DMS114 treated with DMSO at 0.1 percent for 48 hours (cell line): ENCODE data around the gene PARP2.
A peak's percentile ranks its signal among the peaks of the same experiment; 100 is the strongest.
"Not testable (repeated sequence)": the region's sequence is repeated elsewhere in the genome, so short reads cannot be mapped to it uniquely, and the experiment has no call there.

Experiments
- DNase-seq: peaks from one replicate; lab custom pipeline; 2025; ENCODE audit not compliant: unreplicated experiment; lab: John Stamatoyannopoulos, UW

Gene PARP2

DNA sequence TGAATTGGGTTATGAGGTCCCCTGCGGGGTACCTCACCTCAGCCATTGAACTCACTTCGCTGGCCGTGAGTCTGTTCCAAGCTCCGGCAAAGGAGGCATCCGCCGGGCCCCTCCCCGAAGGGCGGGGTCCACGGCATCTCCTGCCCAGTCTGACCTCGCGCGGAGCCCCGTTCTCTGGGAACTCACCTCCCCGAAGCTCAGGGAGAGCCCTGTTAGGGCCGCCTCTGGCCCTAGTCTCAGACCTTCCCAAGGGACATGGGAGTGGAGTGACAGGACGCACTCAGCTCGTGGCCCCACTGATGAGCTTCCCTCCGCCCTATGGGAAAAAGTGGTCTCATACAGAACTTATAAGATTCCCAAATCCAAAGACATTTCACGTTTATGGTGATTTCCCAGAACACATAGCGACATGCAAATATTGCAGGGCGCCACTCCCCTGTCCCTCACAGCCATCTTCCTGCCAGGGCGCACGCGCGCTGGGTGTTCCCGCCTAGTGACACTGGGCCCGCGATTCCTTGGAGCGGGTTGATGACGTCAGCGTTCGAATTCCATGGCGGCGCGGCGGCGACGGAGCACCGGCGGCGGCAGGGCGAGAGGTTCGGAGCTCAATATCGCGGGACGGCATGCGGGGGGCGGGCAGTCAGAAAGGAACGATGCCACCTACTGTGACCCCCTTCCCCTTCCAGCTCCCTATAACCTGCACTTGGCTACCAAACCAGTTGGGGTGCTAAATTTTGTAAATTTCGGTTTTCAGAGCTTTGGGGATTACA lies at the start of gene PARP2:
Gene PARP2 (plus strand): TSS at position 544 of the 770 bp plus-strand sequence. CDS start 7 bp downstream, at position 551.
- DNase-seq = peak; percentile 99

DNA sequence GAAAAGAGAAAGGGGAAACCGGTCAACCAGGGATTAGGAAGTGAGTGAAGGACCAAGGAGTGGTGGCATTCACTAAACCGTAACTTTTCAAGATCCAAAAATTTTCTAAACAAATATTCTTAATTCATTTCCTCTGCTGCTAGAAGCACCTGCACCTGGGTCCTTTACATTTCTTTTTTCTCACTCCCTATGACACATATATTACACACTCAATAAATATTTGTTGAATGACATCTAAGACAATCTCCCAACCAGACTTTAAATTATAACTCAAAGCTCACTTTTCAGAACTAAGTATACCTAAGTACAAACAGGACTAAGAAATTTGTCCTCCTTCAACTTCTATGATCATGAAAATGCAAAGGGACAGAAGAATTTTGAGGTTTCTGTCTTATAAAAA lies 48.8 kb upstream of the PARP2 start:
- no peak for DNase-seq

DNA sequence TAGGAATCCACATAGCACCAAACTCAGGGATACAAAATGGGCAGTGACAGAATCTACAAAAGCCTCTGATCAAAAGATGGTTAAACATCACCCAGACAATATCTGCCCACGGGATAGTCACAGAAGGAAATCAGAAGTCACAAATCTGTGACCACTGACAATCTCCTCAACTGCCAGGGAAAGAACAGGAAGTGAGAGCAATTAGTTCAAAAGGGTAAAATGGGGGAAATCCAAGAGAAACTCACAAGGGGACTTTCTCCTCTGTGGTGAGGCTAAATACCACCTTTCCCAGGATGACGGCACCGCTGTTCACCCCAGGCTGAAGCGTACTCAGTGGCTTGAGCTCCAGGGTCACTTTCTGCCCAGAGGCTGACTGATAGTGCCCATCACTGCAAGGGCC lies 48.4 kb upstream of the PARP2 start:
- DNase-seq = no peak

DNA sequence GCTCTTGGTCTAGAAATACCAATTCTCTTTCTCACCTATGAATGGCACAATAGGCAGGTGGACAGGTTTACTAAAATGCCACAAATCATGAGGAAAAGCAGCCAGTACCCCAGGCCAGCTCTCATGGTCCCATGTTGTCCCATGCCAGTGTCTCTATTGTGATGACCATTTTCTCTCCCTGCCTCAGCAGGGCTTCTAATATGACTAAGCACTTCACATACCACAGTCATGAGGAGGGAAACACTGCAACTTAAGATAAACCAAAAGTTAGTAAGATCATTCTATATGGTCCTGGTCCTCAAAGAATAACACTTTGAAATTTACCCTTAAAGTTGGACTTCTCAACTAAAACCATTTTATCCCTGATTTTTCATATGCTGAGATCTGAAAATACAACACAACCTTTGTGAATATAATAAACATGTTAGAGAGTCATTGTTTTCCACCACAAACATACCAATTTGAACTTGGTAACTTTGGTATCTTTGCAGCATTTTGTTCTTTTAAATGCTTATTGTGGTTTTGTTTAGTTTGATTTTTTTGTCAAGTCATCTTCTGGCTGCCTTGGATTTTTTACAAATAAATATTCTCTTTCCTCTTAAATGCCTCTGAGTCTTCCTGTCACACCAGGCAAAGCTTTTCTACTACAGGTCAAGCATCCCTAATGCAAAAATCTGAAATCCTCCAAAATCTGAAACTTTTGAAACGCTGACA lies 41.2 kb upstream of the PARP2 start:
- no peak for DNase-seq

- DNase-seq = peak; percentile 78
Observed at GRCh38 chr14:20305265-20306078, 38.0 kb upstream of the PARP2 start, which contains the start of gene TTC5. TSS of gene TTC5 (minus strand) at chr14:20305951. CDS start at chr14:20305937, 14 bp downstream.

GRCh38 chr14:20306079-20306423 lies 37.4 kb upstream of the PARP2 start:
- no peak for DNase-seq

GRCh38 chr14:20314026-20314425 lies 29.4 kb upstream of the PARP2 start:
- DNase-seq = no peak

DNA sequence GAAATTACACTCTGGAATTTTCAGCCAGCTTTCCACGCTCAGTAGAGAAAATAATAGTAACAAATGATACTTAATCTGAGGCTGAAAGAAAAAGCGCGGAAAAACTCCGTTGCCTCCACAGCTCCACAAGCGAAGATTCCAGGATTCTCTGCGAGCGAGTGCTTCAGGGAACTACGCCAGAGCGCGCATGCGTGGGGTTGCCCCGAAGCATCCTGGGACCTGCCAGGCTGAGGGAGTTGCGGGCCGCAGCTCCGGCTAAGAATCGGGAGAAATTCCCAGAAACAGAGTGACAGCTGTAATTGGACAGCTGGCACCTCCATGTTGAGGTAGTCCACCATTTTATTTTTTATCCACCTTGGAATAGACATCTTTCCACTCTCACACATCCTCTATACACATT lies 25.7 kb upstream of the PARP2 start:
- no peak for DNase-seq

GRCh38 chr14:20327005-20327869 lies 16.2 kb upstream of the PARP2 start:
- DNase-seq = peak; percentile 70

GRCh38 chr14:20328705-20329104 lies 14.7 kb upstream of the PARP2 start:
- no peak for DNase-seq

GRCh38 chr14:20329355-20329754 lies 14.1 kb upstream of the PARP2 start:
- no peak for DNase-seq

DNA sequence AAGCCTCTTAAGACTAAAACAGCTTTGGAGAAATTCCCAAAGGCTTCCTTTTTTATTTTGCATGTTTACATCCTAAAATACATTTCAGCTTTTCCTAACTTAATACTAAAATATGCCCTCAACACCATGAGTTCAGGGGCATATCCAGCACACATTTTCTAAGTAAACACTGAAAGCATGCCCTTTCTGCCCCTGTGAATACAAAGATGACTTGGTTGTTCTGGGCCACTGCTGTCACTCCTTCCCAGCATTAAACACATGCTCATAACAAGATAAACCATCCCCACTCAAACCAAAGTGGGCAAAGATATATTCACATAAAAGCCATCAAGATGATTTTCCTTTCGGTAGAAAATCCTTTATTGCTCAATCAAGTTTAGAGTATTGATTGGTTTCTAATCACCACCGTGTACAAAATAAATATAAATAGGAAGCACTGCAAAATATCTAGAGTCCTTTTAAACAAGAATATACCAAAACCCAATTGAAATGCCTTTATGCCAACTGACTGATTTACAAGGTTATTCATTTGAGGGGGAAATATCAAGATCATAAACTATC lies 12.3 kb upstream of the PARP2 start:
- no peak for DNase-seq

- DNase-seq = peak; percentile 38
Observed at GRCh38 chr14:20332431-20332787, 11.0 kb upstream of the PARP2 start.

DNA sequence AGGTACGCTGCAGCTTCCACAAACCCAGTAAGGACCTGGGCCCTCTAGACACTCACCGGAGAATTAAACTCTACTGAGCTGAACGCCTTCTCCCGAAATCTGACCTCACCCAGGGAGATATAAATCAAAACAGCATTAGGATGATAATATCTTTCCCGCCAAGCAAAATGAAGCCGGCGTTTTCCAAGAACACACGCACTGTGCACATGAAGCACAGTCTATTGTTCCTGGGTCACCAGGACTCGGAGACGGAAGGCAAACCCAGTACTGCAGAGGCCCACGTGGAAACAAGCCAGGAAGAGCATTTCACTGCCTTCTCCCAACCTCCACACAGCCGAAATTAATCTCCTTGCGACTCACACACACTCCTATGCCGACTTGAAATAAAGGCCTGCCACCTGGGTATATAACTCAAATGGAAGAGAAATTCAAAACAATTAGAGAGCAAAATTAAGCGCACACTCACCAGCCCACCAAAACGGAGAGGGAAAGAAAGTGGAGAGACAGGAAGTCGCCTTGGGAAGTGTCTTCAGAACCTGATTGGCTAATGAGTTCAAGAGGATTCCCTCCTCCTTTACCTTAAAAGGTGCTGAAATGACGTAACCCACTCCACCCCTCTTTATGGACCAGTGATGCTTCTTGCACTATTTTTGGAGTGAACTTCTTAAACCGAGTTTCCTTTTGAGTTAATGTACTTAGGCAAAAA lies 10.5 kb upstream of the PARP2 start, which contains the start of gene CCNB1IP1:
Gene CCNB1IP1 (minus strand): TSS at position 492 of the 706 bp plus-strand sequence. CDS start 16,756 bp downstream, outside the sequence.
- DNase-seq = peak; percentile 87

DNA sequence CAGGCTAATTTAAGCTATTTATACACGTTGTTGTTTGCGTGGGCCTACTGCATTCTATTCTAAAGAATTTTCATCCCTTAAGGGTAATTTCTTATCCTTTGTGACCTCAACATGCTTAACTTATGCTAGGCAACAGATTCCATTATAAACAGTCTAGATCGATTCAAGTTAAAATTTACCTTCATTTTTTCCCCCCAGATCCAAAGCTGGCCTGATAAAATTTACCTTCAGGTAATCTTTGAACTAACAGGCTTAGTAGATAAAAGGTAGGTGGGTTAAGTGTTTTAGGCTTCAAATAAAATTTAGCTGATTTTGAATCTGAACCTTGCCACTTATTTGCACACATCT lies 10.0 kb upstream of the PARP2 start:
- no peak for DNase-seq

DNA sequence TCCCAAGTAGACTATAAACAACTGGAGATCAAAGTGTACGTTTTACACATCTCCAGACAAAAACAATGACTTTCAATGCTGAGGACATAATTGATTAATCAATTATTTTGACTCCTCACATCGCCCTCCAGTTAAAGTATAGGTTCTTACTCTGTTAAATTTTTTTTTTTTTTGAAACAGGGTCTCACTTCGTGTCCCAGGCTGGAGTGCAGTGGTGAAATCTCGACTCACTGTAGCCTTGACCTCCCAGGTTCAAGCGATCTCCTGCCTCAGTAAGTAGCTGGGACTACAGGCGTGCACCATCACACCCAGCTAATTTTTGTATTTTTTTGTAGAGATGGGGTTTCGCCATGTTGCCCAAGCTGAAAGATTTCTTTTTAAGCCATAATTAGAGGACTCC lies 9.4 kb upstream of the PARP2 start:
- no peak for DNase-seq

DNA sequence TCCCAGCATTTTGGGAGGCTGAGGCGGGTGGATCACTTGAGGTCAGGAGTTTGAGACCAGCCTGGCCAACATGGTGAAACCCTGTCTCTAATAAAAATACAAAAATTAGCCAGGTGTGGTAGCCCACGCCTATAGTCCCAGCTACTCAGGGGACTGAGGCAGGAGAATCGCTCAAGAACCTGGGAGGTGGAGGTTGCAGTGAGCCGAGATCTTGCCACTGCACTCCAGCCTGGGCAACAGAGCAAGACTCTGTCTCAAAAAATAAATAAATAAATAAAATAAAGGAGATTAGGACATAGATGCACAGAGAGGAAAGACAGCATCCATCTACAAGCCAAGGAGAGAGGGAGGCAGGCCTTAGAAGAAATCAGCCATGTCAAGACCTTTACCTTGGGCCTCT lies 2.4 kb upstream of the PARP2 start:
- DNase-seq = not testable (repeated sequence)

DNA sequence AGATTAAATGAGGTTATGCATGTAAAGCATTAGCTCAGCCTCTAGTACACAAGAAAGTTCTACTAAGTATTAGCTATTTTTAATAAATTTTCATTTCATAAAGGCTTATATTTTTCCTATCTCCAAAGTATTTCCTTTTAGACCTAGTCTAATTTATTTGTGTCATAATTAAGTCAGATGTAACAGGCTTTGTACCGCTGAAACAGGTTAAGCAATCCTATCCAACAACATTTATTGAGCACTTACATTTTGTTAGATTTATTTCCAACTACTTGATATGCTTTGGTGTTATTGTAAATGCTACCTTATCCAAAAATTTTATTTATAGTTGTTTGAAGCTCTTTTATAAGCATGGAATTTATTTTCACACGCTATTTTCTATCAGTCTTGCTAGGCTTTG lies 1.8 kb upstream of the PARP2 start:
- no peak for DNase-seq

GRCh38 chr14:20343862-20344220 lies 406 bp downstream of the PARP2 start:
- DNase-seq = no peak

DNA sequence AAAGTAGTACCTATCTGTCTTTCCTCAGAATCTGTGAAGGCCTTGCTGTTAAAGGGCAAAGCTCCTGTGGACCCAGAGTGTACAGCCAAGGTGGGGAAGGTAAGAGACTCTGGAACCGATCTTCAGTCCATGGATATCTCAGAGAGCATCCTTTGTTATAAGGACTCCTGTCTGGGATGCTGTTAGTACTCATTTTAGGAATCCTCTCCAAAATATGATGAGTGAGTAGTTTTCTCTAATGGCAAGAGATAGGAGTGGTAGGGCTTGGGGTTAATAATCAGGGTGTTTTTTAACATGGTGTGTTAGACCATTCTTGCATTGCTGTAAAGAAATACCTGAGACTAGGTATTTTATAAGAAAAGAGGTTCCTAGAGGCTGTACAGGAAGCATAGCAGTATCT lies 1.9 kb downstream of the PARP2 start:
- DNase-seq = no peak
